ENCODE results near the gene RESP18. TPM values are rescaled to one million over a fixed set of nuclear protein-coding genes. Genes with fewer than 3 reads are reported as not detected.
A peak's percentile ranks its signal among the peaks of the same experiment; 100 is the strongest.

Gene RESP18
- total and polyA plus RNA-seq, 9 donors, result not detected

GRCh38 chr2:219300022-219300421, 32.5 kb downstream of the RESP18 start:
- WGBS, 3 donors, result 50 to 54% (median 53%) methylated on average over 5 of the region's 5 CpGs

GRCh38 chr2:219299372-219299760, 33.2 kb downstream of the RESP18 start:
- Histone ChIP-seq H3K27ac (no peak overlapping the region), H3K4me1 (ENCODE audit: insufficient read depth) (peaks cover 3% of the 10 kb centered on the region), H3K9me3 (no peaks in the 10 kb centered on the region), H3K4me3 (no peak overlapping the region), H3K36me3 (no peaks in the 10 kb centered on the region), H3K27me3 (no peaks in the 10 kb centered on the region)
- no peak for TF ChIP-seq POLR2A (IDR thresholded peaks at IDR 0.05)
- TF ChIP-seq EP300 (IDR thresholded peaks at IDR 0.05), result no peak
- no peak for TF ChIP-seq CTCF (IDR thresholded peaks at IDR 0.05)
- 73 to 83% (median 74%) methylated on average over 6 of the region's 6 CpGs for WGBS, 3 donors
- intact Hi-C loops (cut with DNase I), result loop anchor here in 3 of 4 donors (5.0 to 10.0 kb wide), 3 partner anchors 55 to 242 kb away; partner anchors contain the start of genes NHEJ1 (in 2 of the 3), GLB1L (in 1 of the 3) and STK16 (in 1 of the 3)
- DNase-seq, result no peak

More at GRCh38 chr2:219300022-219300421, 32.5 kb downstream of the RESP18 start:
- H3K27me3 ChIP-seq, result no peaks in the 10 kb centered on the region
- H3K36me3 ChIP-seq, result no peaks in the 10 kb centered on the region
- peak in 1 of 5 donors; percentile 18 for DNase-seq
- H3K9me3 ChIP-seq, result no peaks in the 10 kb centered on the region
- H3K27ac ChIP-seq, result no peak overlapping the region
- H3K4me1 ChIP-seq (ENCODE audit: insufficient read depth), result peaks cover 3% of the 10 kb centered on the region
- no peak overlapping the region for H3K4me3 ChIP-seq
- intact Hi-C loops (cut with DNase I), result no loop called here
- TF ChIP-seq CTCF (IDR thresholded peaks at IDR 0.05), result no peak
- TF ChIP-seq POLR2A (IDR thresholded peaks at IDR 0.05), result no peak
- TF ChIP-seq EP300 (IDR thresholded peaks at IDR 0.05), result no peak

- Histone ChIP-seq H3K4me3 (no peak overlapping the region), H3K4me1 (ENCODE audit: insufficient read depth) (peaks cover 3% of the 10 kb centered on the region), H3K27me3 (no peaks in the 10 kb centered on the region), H3K27ac (no peak overlapping the region), H3K9me3 (no peaks in the 10 kb centered on the region), H3K36me3 (no peaks in the 10 kb centered on the region)
- DNase-seq, result peak; percentile 77 to 93 (median 89)
- TF ChIP-seq EP300 (IDR thresholded peaks at IDR 0.05) (no peak), CTCF (IDR thresholded peaks at IDR 0.05) (peak; percentile 89 to 96 (median 91)), POLR2A (IDR thresholded peaks at IDR 0.05) (no peak)
- 19 to 24% (median 21%) methylated on average over 13 to 15 of the region's 15 CpGs for WGBS, 3 donors
- intact Hi-C loops (cut with DNase I), result loop anchor here in 3 of 4 donors (5.0 to 10.0 kb wide), 3 partner anchors 54 to 242 kb away; partner anchors contain the start of genes NHEJ1 (in 2 of the 3), GLB1L (in 1 of the 3) and STK16 (in 1 of the 3)
Measured at GRCh38 chr2:219298759-219299371, 33.7 kb downstream of the RESP18 start.

GRCh38 chr2:219297766-219298456, 34.6 kb downstream of the RESP18 start:
- no peaks in the 10 kb centered on the region for H3K27me3 ChIP-seq
- DNase-seq, result peak in 1 of 5 donors; percentile 25
- TF ChIP-seq CTCF (IDR thresholded peaks at IDR 0.05) (no peak), EP300 (IDR thresholded peaks at IDR 0.05) (no peak), POLR2A (IDR thresholded peaks at IDR 0.05) (no peak)
- H3K4me1 ChIP-seq (ENCODE audit: insufficient read depth), result peaks cover 3% of the 10 kb centered on the region
- intact Hi-C loops (cut with DNase I), result loop anchor here in 3 of 4 donors (5.0 to 10.0 kb wide), 3 partner anchors 53 to 241 kb away; partner anchors contain the start of genes NHEJ1 (in 2 of the 3), GLB1L (in 1 of the 3) and STK16 (in 1 of the 3)
- H3K9me3 ChIP-seq, result no peaks in the 10 kb centered on the region
- H3K4me3 ChIP-seq, result no peak overlapping the region
- WGBS, 3 donors, result 75 to 81% (median 76%) methylated on average over 14 of the region's 14 CpGs
- H3K36me3 ChIP-seq, result no peaks in the 10 kb centered on the region
- no peak overlapping the region for H3K27ac ChIP-seq

Measured in ovary (tissue), 9 donors.